Astrocyte (in vitro differentiated cells and primary cell): ENCODE measurements around the gene BRWD1.

Experiments used
- CTCF ChIP-seq: IDR thresholded peaks from 2 replicates; pipeline ENCODE4 v1.5.1; 2011; ENCODE audit warnings: low read depth, mild to moderate bottlenecking, inconsistent platforms, low read length, moderate library complexity; ENCODE audit not compliant: insufficient read depth
- EZH2 ChIP-seq: IDR thresholded peaks from 2 replicates; pipeline ENCODE4 v1.6.1; 2012; ENCODE audit warnings: mild to moderate bottlenecking, low read length, inconsistent platforms; ENCODE audit not compliant: insufficient read depth

- TF ChIP-seq CTCF (no peak), EZH2 (no peak)
Measured at GRCh38 chr21:39347537-39347936, 34.1 kb upstream of the BRWD1 start.
